Central memory CD4-positive, alpha-beta T cell (primary cell): ENCODE measurements around the gene SHISA8.

Source experiments
- DNase-seq: peaks from one replicate; pipeline ENCODE4 v3.0.0; 2022

The SHISA8 gene

DNA sequence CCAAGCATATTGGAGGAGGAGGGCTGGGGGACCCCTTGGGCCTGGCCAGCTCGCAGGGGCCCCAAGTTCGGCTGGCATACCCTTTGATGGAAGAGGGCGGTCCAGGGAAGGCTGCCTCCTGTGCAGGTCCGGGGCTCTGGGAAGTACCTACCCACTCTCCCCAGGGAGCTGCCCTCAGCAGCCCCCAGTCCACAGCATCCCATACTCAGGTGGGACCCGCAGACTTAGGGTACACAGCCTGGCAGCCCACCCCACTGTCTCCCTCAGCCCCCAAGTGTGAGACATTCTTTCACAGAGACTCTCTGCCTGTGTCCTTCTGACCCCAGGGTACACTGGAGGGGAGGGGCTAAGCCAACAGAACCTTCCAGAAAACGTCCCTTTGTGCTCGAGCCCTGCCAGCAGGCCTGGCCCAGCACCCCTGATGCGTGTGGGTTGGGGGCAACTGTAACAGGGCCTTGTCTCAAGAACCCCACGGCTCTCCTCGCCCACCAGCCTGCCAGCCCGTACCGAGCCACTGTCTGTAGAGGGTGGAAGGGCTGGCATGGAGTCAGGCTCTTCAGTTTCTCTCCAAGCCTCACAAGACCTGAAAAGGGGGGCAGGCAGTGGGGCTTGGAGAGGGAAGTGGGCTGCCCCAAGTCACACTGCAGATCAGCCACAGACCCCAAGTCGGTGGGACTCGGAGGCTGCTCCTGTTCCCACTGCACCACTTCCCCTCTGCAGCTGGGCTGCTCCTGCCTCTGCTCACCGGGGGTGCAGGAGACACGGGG lies 18.7 kb upstream of the SHISA8 start:
- DNase-seq: no peak

DNA sequence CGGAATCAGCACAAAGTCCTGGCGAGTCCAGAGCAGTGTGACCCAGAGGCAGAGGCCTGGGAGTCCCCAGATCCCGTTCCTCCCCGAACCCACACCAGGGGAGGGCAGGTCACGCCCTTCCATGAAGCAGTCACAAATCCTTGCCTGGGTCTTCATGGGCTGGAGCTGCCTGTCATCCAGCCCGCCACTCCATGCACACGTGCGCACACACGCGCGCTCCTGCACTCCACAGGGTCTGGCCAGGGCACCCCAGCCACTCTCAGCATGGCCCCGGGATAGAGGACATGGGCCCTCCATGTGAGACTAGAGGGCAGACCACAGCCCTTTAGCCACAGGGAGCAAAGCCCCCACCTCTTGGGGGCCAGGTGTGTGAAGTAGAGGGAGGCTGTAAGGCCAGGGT lies 17.5 kb upstream of the SHISA8 start:
- DNase-seq: no peak

DNA sequence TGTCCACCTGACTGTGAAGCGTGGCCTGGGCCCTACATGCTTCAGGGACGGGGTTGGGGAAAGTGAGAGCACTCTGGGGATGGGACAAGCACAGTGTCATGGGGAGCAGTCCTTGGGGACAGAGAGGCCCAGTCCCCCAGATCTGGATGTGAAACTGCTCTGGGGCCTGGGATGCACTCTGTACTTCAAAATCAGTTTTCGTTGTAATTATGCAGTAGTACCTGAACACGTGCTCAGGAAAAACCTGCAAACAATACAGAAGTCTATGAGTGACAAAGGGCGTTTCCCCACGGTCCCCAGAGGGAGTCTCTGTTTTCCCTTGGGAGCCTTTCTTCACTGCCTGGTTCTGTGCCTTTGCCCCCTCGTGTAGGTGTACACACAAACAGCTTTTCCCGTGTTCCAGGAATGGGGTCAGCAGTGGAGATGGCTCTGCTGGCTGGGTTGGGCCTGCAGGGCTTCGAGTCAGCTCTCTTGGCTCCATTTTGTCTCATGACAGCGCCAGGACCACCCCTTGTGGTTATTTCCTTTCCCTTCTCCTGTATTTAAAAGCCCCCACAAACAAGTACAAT lies 16.9 kb upstream of the SHISA8 start:
- DNase-seq: no peak

DNA sequence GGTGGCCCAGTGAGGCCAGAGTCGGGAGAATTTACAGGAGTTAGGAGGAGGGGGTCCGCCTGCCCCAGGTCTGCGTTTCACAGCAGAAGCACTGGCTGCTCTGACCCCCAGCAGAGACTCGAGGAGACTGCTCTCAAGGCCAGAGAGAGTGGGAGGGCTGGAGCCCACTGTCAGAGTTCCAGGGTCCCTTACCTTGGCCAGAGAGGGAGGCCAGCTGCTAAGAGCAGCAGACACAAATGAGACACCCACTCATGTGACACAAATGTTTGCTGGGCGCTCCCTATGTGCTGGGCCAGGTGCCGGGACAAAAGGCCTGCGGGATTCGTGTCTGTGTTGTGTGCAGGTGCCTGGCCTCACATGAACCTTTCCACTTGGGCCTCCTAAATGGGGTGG lies 14.5 kb upstream of the SHISA8 start:
- no peak for DNase-seq

DNA sequence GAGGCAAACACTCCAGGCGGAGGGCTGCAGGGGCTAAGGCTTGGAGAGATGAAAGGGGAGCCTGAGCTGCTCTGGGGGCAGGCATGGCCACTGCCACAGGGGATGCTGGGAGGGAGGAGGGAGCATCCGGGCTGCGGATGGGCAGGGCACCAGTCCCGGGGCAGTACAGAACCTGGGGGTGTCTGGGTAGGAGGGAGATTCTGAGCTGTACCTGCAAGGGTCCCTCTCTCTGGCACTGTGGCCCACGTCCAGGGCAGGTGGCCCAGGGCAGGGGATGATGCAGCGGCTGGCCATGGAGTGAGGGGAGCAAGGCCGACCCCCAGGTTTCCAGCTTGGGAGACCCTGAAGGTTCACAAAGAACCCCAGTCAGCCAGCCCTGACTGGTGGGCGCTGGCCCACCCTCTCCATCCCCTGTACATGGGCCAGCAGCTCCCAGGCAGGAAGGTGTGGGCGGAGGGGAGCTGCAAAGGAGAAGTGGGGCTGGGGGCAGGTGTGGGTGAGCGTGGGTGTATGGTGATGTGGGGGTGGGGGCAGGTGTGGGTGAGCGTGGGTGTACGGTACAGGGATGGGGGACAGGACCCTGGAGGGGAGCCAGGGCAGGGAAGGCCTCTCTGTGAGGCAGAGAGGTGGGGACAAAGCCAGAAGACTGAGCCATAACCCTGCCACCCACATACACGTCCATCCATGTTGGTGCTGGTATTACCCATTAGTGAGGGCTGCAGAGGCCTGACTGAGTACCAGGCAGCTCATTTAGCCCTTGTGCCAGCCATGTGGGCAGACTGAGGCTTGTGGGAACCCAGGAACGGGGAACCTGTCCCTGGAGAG lies 13.9 kb upstream of the SHISA8 start:
- DNase-seq: no peak

DNA sequence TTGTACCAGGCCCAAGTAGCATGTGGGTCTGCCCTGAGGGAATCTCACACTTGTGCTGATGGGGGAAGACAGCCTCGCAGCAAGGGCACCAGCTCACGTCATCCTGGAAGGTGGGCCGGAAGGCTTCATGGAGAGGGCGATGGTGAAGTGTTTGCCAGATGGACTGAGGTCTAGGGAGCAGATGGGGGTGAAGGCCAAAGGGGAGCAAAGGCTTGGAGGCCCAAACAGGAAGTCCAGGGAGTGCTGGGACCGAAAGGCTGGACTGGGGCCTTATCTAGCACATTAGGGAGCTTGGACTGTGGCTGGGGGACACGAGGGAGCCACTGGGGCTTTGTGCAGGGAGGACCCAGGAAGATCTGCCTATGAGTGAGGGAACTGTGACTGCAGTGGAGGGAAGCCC lies 12.9 kb upstream of the SHISA8 start:
- DNase-seq: no peak

DNA sequence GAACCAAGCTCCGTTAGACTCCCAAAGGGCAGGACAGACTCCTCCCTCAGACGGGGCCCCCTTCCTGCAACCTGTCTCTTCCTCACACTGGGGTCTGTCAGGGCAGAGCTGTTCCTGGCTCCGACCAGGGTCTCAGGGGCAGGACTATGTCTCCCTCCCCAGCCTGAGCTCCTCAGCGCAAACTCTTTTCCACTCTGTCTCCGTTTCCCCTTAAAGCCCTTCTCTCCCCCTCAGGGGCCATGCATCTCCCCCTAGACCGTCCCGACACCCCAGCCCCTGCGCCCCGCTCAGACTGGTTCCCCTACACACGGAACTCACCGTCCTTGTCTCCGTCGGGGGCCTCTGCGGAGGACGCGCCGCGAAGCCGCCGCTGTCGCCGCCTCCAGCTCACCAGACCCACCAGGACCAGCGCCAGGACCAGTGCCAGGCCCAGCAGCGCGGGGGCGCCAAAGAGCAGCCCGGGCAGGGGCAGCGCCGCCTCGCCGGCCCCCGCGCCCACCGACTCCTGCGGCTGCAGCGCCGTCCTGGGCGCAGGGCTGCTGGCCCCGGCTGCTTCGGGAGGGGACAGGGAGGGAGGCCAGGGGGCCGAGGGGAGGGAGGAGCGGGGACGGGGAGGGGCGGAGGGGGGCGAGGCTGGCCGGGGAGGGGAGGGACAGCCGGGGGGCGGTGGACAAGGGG lies 11.0 kb upstream of the SHISA8 start:
- peak; percentile 72 for DNase-seq

DNA sequence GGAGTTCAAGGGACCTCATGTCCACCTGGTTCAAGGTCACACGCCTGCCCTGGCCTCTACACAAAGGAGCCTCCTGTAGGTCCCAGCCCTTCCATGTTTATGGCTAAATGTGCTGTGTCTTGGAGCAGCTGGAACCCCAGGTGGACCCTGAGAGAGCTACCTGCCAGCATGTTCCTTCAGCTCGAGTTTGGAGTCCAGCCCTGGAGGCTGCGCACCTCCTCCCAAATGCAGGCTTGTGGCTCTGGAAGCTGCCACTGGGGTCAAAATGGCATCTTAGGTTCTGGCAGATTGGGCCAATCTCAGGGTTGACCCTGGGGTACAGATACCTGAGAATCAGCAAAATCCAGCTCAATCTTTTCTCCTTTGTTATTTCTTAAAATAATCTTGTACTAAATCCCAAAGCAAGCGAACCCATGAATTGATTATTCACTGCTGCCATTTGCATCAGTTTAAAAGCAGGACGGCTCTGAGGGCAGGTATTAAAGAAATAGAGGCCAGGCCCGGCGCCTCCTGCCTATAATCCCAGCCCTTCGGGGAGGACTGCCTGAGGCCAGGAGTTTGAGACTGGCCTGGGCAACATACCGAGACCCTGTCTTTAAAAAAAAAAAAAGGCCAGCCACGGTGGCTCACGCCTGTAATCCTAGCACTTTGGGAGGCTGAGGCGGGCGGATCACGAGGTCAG lies 8.9 kb upstream of the SHISA8 start:
- no peak for DNase-seq

DNA sequence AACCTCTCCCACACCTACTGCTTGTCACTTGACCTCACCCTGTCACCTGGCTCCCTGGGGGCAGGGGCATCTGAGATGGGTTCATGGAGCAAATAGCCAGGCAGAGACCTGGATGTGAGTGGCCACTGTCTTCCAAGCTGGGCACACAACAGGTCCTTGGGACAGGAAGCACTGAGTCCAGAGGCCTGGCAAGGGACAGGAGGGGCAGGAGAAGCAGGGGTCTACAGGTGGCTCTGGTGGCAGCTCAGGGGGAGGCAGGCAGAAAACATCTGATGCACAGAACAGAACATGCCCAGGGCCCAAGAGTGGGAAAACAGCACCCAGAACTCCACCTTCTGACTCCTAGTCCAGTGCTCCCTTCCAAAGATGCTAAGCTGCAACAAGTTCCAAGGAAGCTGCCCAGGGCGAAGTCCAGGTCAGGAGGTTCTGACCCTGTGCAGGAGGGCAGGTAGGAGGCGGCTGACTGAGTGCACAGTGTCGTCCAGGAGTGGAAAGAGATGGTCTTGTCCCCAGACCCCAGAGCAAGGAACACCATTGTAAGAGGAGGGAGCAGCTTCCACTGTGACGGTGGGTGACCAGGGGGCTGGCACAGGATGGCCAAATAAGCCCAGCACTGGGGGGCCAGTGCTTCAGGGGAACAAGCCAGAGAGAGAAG lies 8.2 kb upstream of the SHISA8 start:
- no peak for DNase-seq

DNA sequence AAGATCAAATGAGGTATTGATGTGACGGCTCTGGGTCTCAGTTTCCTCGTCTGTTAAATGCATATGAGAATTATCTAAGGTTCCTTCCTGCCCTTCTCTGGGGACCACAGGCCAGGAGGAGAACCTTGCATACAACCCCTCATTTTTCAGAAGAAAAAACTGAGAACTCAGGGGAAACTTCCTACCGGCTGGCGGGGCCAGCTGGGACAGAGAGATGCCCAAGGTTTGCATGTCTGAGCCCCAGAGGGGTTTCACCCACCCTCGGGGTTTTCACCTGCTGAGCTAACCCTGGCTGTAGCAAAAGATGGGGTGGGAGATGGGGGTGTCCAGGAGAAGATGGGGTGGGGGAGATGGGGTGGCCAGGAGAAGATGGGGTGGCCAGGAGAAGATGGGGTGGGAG lies 7.5 kb upstream of the SHISA8 start:
- no peak for DNase-seq

DNA sequence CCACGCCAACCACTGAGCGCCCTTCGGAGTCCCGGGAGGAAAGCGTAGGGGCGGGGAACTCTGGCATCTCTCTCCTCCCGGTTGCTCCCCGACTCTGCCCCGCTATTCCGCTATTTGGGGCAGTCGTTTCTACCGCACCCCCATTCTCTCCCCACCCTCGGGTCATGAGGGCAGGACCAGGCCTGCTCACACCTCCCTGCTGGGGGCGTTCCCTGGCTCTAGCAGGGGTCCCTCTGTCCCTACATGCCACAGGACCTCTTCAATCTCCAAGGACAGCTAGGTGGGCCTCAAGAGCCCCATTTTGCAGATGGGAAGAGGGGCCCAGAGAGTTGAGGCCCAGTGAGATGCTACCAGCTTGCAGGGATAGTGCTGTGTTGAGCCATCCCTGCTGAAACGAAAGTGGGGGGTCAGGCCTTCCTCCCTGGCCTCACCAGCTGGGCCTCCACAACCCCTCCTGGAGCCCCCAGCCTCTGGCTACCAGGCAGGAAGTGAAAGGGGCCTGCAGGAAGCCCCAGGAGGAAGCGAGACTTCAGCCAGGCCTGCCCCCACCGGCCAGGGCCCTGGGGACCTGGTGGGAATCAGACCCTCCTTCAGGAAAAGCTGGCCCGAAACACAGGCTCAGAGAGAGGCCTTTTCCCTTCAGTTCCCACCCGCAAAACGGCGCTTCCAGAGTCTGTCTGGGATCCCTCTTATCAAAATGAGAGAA lies 5.5 kb upstream of the SHISA8 start:
- DNase-seq: no peak

DNA sequence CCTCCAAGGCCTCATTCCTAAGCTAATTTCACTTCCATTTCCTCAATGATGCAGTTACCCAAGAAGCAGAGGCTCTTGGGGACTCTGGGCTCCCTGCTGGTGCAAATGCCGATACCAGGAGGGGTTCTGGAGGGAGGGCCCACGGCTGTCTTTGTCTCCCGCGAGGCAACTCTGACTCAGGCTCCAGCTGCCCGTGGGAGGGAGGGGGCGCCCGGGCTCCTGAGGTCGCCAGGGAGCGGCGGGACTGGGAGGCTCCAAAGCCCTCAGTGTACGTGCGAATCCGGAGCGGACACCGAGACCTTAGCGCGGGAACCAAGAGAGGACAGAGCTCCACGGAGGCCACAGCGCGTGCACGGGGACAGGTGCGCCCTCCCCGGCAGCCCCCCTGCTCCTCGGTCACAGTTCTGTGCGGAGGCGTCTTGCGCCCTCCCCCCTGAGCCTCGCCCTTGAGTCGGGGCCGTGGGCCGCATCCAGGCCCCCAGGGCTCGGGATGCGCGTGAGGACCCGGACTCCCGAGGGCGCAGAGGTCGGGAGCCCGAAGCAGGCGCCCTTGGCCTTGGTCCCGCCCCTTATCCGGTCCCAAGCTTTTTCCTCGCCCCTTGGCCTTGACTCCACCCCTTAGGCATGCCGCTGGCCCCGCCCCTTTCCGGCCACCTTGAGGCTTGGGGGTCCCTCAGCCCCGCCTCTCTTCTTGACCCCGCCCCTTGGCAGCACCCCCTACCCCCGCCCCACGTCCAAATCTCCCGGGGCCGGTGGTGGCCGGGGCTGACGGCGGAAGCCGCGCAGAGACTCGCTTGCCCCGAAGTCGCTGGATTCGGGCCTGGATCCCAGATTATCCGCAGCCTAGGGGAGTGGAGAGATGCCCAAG lies 4.7 kb upstream of the SHISA8 start:
- DNase-seq: no peak

DNA sequence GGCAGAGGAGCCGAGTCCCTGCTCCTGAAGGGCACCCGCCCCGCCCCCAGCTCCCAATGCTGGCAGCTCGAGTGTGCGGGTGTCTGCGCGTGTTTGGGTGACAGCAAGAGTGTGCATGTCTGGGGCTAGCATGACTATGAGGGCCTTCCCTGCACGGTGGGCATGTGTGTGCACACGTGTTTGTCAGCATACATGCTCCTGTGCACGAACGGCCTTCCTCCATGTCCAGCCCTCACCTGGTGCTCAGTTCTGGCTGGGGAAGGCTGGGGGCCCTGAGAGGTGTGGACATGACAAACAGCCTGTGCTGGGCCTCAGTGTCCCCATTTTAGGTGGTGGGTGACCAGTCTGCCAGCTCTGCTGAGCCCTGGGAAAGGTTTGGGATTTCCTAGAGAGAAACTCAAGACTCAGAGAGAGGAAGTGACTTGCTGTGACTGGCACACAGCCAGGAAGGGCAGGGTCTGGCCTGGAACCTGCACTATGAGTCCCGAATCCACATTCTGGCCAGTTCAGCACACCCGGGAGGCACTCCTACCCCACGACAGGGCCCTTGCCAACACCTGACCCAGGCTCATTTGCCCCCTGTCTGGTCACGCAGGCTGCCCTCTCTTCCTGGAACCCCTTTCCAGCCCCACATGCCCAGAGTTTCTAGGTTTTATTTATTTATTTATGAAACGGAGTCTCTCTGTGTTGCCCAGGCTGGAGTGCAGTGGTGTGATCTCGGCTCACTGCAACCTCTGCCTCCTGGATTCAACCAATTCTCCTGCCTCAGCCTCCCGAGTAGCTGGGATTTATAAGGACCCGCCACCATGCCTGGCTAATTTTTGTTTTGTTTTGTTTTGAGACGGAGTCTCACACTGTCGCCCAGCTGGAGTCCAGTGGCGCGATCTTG lies 3.3 kb upstream of the SHISA8 start:
- DNase-seq: no peak

DNA sequence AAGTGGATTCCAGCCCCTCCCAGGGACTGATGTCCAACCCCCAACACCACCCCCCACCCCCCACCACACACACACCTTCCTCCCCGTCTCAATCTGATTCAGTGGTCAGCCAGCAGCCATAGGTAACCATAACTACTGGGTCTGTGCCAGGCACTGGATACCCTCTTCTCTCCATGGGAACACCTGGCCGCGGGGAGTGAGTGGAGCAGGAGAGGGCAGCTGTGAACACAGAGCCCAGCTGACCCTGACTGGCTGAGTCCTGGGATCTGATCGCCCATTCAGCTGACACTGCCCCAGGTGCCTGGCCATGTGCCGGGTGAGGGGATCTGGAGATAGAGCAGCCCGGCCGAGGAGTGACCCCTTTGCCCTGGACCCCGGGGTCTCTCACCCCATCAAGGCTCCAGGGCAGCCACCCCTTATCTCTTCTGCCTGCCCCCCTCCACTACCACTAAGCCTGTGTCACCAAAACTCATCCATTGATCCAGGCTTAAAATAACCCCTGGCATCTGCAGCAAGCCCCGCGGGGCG lies 2.6 kb upstream of the SHISA8 start:
- no peak for DNase-seq

DNA sequence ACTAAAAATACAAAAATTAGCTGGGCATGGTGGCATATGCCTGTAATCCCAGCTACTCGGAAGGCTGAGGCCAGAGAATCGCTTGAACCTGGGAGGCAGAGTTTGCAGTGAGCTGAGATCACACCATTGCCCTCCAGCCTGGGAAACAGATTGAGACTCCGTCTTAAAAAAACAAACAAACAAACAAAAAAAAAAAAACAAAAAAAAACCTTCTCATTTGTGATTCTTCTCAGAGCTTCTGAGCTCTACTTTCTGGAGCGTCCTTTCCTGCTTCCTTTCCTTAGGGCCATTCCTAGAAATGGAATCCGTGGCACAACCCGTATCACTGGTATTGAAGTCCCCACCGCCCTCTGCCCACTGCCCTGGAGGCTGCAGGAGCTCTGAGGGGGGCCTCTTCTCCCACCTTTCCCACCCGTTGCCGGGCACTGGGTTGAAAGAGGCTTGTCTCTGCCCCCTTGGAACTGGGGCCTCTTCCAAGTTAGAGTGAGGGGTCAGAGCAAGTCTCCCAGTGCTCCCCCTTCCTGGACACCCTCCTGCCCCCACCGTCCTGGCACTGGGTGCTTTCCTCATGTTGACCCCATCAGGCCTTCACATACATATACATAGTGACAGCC lies 2.0 kb upstream of the SHISA8 start:
- no peak for DNase-seq

DNA sequence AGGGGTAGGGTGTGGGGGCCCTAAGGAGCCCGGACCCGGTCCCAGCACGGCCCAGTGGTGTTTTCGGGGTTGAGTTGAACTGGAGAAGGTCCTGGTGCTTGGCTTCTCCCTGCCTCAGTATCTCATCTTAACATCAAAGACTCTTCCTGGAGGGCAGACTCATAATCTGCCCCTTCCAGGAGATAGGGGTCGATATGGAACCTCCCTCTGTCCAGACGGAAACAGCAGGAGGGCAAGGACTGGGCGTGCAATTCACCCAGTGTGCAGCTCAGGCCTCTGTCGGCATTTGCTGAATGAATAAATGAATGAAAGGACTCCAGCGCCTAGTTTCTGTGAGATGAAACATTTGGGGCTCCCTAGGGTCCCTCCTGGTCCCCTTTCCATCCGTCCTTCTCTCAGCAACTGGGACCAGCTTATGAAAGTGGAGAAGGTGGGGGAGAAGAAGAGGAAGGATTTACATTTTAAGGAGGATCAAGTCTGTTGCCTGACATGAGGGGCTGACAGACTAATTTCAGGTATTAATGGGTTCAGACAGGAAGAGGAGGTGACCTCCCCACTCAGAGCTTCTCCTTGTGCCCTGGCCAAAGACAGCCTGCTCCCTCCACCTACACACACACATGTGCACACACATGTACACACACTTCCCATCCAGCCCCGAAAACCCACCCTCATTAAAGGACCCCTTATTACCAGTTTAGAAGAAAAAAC lies 1.1 kb upstream of the SHISA8 start:
- no peak for DNase-seq

DNA sequence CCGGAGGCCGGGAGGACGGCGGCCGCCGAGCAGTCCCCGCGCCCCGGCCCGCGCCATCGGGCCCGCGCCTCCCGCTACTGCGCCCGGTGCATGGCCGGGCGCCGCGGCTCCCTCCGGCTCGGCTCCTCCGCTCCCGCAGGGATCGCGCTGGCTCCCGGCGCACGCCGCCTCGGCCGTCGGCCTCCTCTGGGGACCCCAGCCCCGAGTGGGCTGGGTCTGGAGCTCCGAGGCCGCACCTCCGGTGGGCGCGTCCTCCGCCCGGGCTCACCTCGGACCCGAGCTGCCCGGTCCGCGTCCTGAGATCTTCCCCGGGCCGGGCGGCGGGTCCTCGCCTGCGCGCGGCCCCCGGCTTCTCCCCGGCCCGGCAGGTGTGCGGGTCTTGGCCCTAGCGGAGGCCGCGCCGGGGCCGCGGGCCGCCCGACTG lies 251 bp downstream of the SHISA8 start:
- no peak for DNase-seq
